IMR-90 (cell line): ENCODE measurements around the gene PSMB5.

Experiments used
- CEBPB ChIP-seq: IDR thresholded peaks from 2 replicates; pipeline ENCODE4 v1.6.1; 2012; ENCODE audit warnings: low read depth, low read length, improper control_type of control experiment
- CTCF ChIP-seq: conservative IDR thresholded peaks from 2 replicates; pipeline ENCODE4 v1.5.1; 2012; ENCODE audit warnings: mild to moderate bottlenecking, low read depth, low read length, improper control_type of control experiment
- MAFK ChIP-seq: IDR thresholded peaks from 2 replicates; pipeline ENCODE4 v1.6.1; 2012; ENCODE audit warnings: low read depth, low read length, improper control_type of control experiment
- MXI1 ChIP-seq: IDR thresholded peaks from 2 replicates; pipeline ENCODE4 v1.6.1; 2012; ENCODE audit warnings: low read depth, mild to moderate bottlenecking, low read length, moderate library complexity, borderline replicate concordance
- NFE2L2 ChIP-seq: fragments of 150-350 bp; IDR thresholded peaks from 2 replicates; pipeline ENCODE4 v1.6.1; 2016; ENCODE audit warnings: low read depth, mild to moderate bottlenecking, low read length
- POLR2A ChIP-seq: IDR thresholded peaks from 2 replicates; pipeline ENCODE4 v1.6.1; 2012; ENCODE audit warnings: mild to moderate bottlenecking, low read depth, low read length
- RAD21 ChIP-seq: IDR thresholded peaks from 2 replicates; pipeline ENCODE4 v1.6.1; 2012; ENCODE audit warnings: low read length, improper control_type of control experiment
- RCOR1 ChIP-seq: IDR thresholded peaks from 2 replicates; pipeline ENCODE4 v1.6.1; 2012; ENCODE audit warnings: mild to moderate bottlenecking, low read length, improper control_type of control experiment; ENCODE audit not compliant: insufficient replicate concordance

- TF ChIP-seq CTCF: no peak
- no peak for TF ChIP-seq MXI1
- TF ChIP-seq POLR2A: no peak; the same call in 1 of the 2 replicates
- no peak for TF ChIP-seq RAD21
- TF ChIP-seq RCOR1: no peak
- no peak for TF ChIP-seq NFE2L2
- no peak for TF ChIP-seq CEBPB
- no peak for TF ChIP-seq MAFK
Observed at GRCh38 chr14:22980672-22981089, 54.0 kb downstream of the PSMB5 start.
